ENCODE data around the gene CGB7. TPM values are rescaled to one million over a fixed set of nuclear protein-coding genes. Genes with fewer than 3 reads are reported as not detected.
"Not testable (repeated sequence)": the region's sequence is repeated elsewhere in the genome, so short reads cannot be mapped to it uniquely, and the experiment has no call there.

The CGB7 gene
- total and polyA plus RNA-seq, 2 experiments from 2014 or later = 3.9 to 11.5 TPM

DNA sequence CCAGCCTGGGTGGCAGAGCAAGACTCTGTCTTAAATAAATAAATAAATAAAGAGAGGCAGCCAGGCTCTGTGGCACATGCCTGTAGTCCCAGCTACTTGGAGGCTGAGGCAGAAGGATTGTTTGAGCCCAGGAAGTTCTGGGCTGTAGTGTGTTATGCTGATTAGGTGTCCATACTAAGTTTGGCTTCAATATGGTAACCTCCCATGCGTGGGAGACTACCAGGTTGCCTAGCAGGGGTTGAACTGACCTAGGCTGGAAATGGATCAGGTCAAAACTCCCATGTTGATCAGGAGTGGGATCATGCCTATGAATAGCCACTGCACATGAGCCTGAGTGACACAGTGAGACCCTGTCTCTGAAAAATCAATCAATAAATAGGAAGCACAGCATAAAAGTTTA lies 23.7 kb upstream of the CGB7 start:
- H3K36me3 ChIP-seq = no peaks in the 10 kb centered on the region
- H3K27ac ChIP-seq = no peak overlapping the region
- H3K4me1 ChIP-seq (ENCODE audit: low read depth) = peaks cover under 1% of the 10 kb centered on the region
- TF ChIP-seq, protein P1, sequence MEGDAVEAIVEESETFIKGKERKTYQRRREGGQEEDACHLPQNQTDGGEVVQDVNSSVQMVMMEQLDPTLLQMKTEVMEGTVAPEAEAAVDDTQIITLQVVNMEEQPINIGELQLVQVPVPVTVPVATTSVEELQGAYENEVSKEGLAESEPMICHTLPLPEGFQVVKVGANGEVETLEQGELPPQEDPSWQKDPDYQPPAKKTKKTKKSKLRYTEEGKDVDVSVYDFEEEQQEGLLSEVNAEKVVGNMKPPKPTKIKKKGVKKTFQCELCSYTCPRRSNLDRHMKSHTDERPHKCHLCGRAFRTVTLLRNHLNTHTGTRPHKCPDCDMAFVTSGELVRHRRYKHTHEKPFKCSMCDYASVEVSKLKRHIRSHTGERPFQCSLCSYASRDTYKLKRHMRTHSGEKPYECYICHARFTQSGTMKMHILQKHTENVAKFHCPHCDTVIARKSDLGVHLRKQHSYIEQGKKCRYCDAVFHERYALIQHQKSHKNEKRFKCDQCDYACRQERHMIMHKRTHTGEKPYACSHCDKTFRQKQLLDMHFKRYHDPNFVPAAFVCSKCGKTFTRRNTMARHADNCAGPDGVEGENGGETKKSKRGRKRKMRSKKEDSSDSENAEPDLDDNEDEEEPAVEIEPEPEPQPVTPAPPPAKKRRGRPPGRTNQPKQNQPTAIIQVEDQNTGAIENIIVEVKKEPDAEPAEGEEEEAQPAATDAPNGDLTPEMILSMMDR (IDR thresholded peaks at IDR 0.05; ENCODE audit: low read depth, low read length) = no peak
- H3K4me3 ChIP-seq = no peak overlapping the region
- H3K9me3 ChIP-seq (ENCODE audit: low read depth) = no peaks in the 10 kb centered on the region
- no peak for DNase-seq (ENCODE audit: low read depth in 1 of 2, low spot score in 1 of 2)
- H3K27me3 ChIP-seq = no peaks in the 10 kb centered on the region

DNA sequence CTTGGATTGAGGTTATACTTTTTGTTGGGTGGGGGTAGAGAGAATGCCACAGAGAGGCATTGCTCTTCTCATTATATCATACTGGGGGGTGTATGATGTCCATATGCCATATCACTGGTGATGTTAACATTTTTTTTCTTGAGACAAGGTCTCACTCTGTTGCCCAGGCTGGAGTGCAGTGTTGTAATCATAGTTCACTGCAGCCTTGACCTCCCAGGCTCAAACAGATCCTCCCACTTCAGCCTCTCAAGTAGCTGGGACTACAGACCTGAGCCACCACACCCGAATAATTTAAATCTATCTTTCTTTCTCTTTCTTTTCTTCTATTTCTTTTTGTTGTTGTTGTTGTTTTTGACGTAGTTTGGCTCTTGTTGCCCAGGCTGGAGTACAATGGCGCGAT lies 22.8 kb upstream of the CGB7 start:
- TF ChIP-seq, protein P1 (IDR thresholded peaks at IDR 0.05; ENCODE audit: low read depth, low read length) = no peak
- no peak overlapping the region for H3K4me3 ChIP-seq
- no peak overlapping the region for H3K27ac ChIP-seq
- no peak for DNase-seq (ENCODE audit: low read depth in 1 of 2, low spot score in 1 of 2)
- H3K36me3 ChIP-seq = no peaks in the 10 kb centered on the region
- H3K27me3 ChIP-seq = no peaks in the 10 kb centered on the region
- no peaks in the 10 kb centered on the region for H3K4me1 ChIP-seq (ENCODE audit: low read depth)
- no peaks in the 10 kb centered on the region for H3K9me3 ChIP-seq (ENCODE audit: low read depth)

DNA sequence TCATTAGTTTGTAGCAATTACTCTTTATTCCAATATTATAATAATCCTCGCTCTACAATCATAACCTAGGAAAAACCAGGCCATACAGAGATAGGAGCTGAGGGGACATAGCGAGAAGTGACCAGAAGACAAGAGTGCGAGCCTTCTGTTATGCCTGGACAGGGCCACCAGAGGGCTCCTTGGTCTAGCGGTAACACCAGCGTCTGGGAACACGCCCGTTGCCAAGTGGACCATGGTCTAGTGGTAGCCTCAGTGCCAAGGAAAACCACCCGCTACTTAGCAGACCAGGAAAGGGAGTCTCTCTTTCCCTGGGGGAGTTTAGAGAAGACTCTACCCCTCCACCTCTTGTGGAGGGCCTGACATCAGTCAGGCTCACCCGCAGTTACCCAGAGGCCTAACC lies 17.3 kb upstream of the CGB7 start:
- H3K27me3 ChIP-seq; H3K27ac ChIP-seq; H3K36me3 ChIP-seq; H3K4me3 ChIP-seq; H3K9me3 ChIP-seq (ENCODE audit: low read depth); H3K4me1 ChIP-seq (ENCODE audit: low read depth): not testable (repeated sequence)
- DNase-seq (ENCODE audit: low read depth in 1 of 2, low spot score in 1 of 2) = peak; percentile 67 to 75
- TF ChIP-seq, protein P1 (IDR thresholded peaks at IDR 0.05; ENCODE audit: low read depth, low read length) = peak; percentile 62

DNA sequence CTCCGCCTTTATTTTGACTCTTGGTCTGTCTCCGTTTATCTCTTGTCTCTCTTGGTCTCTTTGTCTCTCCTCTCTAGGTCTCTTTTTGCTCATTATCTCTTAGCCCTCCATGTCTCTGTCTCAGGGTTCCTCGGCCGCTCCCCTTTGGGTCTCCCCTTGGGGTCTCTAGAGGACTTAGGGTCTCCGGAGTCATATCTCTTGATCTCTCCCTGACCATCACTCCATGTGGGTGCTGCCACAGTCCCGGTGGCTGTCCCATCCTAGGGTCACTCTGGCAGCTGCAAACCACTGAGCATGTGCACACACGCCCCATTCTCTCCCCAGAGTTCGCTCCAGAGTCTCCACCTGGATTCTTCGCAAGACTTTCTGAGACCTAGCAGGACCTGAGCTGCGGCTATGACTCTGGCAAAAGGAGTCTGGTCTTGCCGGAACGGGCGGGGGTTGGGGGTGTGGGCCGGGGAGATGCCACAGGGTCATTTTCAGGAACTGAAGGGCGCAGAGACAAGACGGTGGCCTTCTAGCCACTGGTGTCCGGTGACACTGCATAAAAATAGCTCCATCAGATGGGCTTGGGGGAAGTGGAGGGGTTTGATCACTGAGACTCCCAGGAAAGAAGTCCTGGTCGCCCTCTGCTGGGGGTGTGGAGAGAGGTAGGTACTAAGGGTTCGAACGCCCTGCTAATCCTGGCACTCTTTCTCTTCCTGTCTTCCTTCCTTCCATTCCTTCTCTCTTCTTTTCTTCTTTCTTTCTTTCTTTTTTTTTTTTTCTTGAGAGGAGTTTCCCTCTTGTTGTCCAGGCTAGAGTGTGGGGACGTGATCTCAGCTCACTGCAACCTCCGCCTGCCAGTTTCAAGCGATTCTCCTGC lies 16.2 kb upstream of the CGB7 start:
- TF ChIP-seq, protein P1 (IDR thresholded peaks at IDR 0.05; ENCODE audit: low read depth, low read length) = peak; percentile 28
- Histone ChIP-seq H3K4me3 (no peak overlapping the region), H3K36me3 (no peaks in the 10 kb centered on the region), H3K27me3 (no peaks in the 10 kb centered on the region), H3K9me3 (ENCODE audit: low read depth) (no peaks in the 10 kb centered on the region), H3K4me1 (ENCODE audit: low read depth) (peaks cover 8% of the 10 kb centered on the region), H3K27ac (peak overlapping the region; percentile 67)
- DNase-seq (ENCODE audit: low read depth in 1 of 2, low spot score in 1 of 2) = peak in 1 of 2 donors; percentile 81

DNA sequence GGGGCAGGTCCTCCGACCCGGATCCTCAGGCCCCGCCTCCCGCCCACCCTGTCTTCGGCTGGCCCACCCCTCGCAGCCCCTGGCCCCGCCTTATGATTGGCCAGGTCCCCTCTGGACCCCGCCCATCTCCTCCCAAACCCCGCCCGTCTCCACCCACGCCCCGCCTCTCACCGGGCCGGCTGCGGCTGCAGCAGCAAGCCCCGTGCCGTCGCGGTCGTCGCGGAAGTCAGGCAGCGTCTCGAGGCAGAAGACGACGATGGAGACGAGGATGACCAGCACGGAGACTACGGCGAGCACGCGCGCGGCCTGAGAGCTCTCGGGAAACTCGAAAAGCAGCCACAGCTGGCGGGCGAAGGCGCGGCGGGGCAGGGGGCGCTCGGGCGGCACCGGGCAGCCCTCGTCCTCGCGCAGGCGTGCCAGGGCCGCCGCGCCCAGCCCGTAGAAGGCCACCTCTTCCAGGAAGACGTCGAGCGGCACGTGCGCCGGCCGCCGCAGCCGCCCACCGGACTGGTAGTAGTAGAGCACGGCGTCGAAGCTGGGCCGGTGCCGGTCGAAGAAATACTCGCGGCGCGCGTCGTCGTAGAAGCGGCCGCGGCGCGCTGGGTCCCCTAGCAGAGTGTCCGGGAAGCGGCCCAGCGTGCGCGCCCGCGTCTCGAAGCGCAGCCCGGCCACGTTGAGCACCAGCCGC lies 14.5 kb upstream of the CGB7 start:
- peak in 1 of 2 donors; percentile 66 for DNase-seq (ENCODE audit: low read depth in 1 of 2, low spot score in 1 of 2)
- no peaks in the 10 kb centered on the region for H3K27me3 ChIP-seq
- TF ChIP-seq, protein P1 (IDR thresholded peaks at IDR 0.05; ENCODE audit: low read depth, low read length) = no peak
- peaks cover 16% of the 10 kb centered on the region for H3K4me1 ChIP-seq (ENCODE audit: low read depth)
- H3K36me3 ChIP-seq = no peaks in the 10 kb centered on the region
- H3K27ac ChIP-seq = no peak overlapping the region
- peak overlapping the region; percentile 8 for H3K4me3 ChIP-seq
- H3K9me3 ChIP-seq (ENCODE audit: low read depth) = no peaks in the 10 kb centered on the region
